B cell (primary cell): ENCODE results near the gene MUC22. TPM values are rescaled to one million over a fixed set of nuclear protein-coding genes. Genes with fewer than 3 reads are reported as not detected.

Source experiments
- ATAC-seq: fragments of 200-7000 bp; cut with Tn5 transposase; one replicate; pipeline ENCODE4 v1.10.0; 2021; ENCODE audit warnings: low read depth, mild to moderate bottlenecking, moderate number of reproducible peaks, moderate library complexity
- CTCF ChIA-PET: fragments of 350-600 bp; sonication (Branson Sonifier 250); formaldehyde crosslinking; loops from one replicate; lab custom pipeline; 2021; ENCODE audit warnings: antibody characterized with exemption, inconsistent platforms; lab: Charles Lee
- POLR2A ChIA-PET: fragments of 350-600 bp; sonication (Branson Sonifier 250); formaldehyde crosslinking; loops from one replicate; lab custom pipeline; 2021; ENCODE audit warnings: antibody characterized with exemption; lab: Charles Lee
- DNase-seq: peaks from one replicate; pipeline ENCODE4 v3.0.0; 2013
- H2AFZ ChIP-seq: 2 replicates; pipeline ENCODE4 v1.6.1; 2012; ENCODE audit warnings: mild to moderate bottlenecking, low read depth, low read length; ENCODE audit not compliant: insufficient read depth, poor library complexity, severe bottlenecking
- H3K27ac ChIP-seq, 2 donors: 1 replicate in 1 of 2; 2 replicates in 1 of 2; pipeline ENCODE4 v1.5.1; 2012 to 2013; ENCODE audit warnings: low read length in 2 of 2, mild to moderate bottlenecking in 2 of 2, moderate library complexity in 1 of 2
- H3K27me3 ChIP-seq, 4 experiments: fragments of 200-600 bp in 1 of 4; sonication (generic) in 1 of 4; replicated peaks in 1 of 4; 1 replicate in 2 of 4; 2 replicates in 2 of 4; pipeline versions ENCODE4 v1.6.1 to v1.7.0; 2013 to 2016; ENCODE audit warnings: low read length in 3 of 4, mild to moderate bottlenecking in 2 of 4, mixed read lengths in 1 of 4, moderate library complexity in 1 of 4; ENCODE audit not compliant: insufficient read depth in 4 of 4, control insufficient read depth in 3 of 4; ENCODE audit errors: control extremely low read depth in 1 of 4
- H3K36me3 ChIP-seq, 2 experiments: replicated peaks in 1 of 2; 1 replicate in 1 of 2; 2 replicates in 1 of 2; pipeline versions ENCODE4 v1.6.1 to v1.7.1; 2013; ENCODE audit warnings: low read length in 1 of 2; ENCODE audit not compliant: insufficient read depth in 2 of 2, control insufficient read depth in 1 of 2; ENCODE audit errors: control extremely low read depth in 1 of 2, extremely low read depth in 1 of 2
- H3K4me1 ChIP-seq, 2 donors: fragments of 200-600 bp in 1 of 2; sonication (generic) in 1 of 2; 1 replicate in 1 of 2; 2 replicates in 1 of 2; pipeline versions ENCODE4 v1.5.1 to v1.6.1; 2013 to 2017; ENCODE audit warnings: low read length in 2 of 2; ENCODE audit not compliant: control insufficient read depth in 2 of 2, insufficient read depth in 2 of 2
- H3K4me2 ChIP-seq: replicated peaks from 2 replicates; pipeline ENCODE3; 2012; ENCODE audit warnings: mild to moderate bottlenecking, low read depth, low read length; ENCODE audit not compliant: poor library complexity, severe bottlenecking
- H3K4me3 ChIP-seq, 5 experiments: fragments of 200-600 bp in 1 of 5; sonication (generic) in 1 of 5; 1 replicate in 3 of 5; 2 replicates in 2 of 5; pipeline versions ENCODE4 v1.5.1 to v1.7.0; 2011 to 2016; ENCODE audit warnings: low read length in 4 of 5, mild to moderate bottlenecking in 4 of 5, low read depth in 2 of 5, control low read depth in 1 of 5, moderate library complexity in 1 of 5; ENCODE audit not compliant: insufficient read depth in 1 of 5; ENCODE audit errors: control extremely low read depth in 1 of 5, extremely low read depth in 1 of 5
- H3K79me2 ChIP-seq: fragments of 200-600 bp; sonication (generic); one replicate; pipeline ENCODE4 v1.6.0; 2016; ENCODE audit warnings: low read length; ENCODE audit not compliant: control insufficient read depth, insufficient read depth
- H3K9ac ChIP-seq: fragments of 200-600 bp; sonication (generic); 2 replicates; pipeline ENCODE4 v1.6.1; 2017; ENCODE audit warnings: mild to moderate bottlenecking, low read length, moderate library complexity
- H3K9me3 ChIP-seq, 3 donors: one replicate each; pipeline versions ENCODE4 v1.6.1 to v1.7.1; 2013; ENCODE audit warnings: low read length in 2 of 3; ENCODE audit not compliant: control insufficient read depth in 2 of 3, insufficient read depth in 1 of 3; ENCODE audit errors: control extremely low read depth in 1 of 3
- H4K20me1 ChIP-seq: 2 replicates; pipeline ENCODE4 v1.6.0; 2012; ENCODE audit warnings: mild to moderate bottlenecking, low read length; ENCODE audit not compliant: insufficient read depth, control insufficient read depth, poor library complexity, severe bottlenecking
- H3K27ac Mint-ChIP-seq: one replicate; pipeline ENCODE4 v1.8.0; 2021; ENCODE audit warnings: mixed read lengths
- H3K27me3 Mint-ChIP-seq: one replicate; pipeline ENCODE4 v1.8.0; 2021; ENCODE audit warnings: mixed read lengths
- H3K4me1 Mint-ChIP-seq: one replicate; pipeline ENCODE4 v1.8.0; 2021; ENCODE audit warnings: mixed read lengths
- H3K4me3 Mint-ChIP-seq: one replicate; pipeline ENCODE4 v1.8.0; 2021; ENCODE audit warnings: mixed read lengths
- H3K9me3 Mint-ChIP-seq: one replicate; pipeline ENCODE4 v1.8.0; 2022; ENCODE audit warnings: mixed read lengths; ENCODE audit not compliant: insufficient read depth
- CTCF ChIP-seq: fragments of 200-600 bp; IDR thresholded peaks from one replicate; pipeline ENCODE4 v1.8.0; 2022; ENCODE audit warnings: antibody characterized with exemption, mild to moderate bottlenecking
- EZH2 ChIP-seq: IDR thresholded peaks from 2 replicates; pipeline ENCODE4 v1.6.1; 2012; ENCODE audit warnings: borderline replicate concordance, low read depth, mild to moderate bottlenecking, moderate library complexity, low read length; ENCODE audit not compliant: insufficient read depth, poor library complexity, severe bottlenecking
- WGBS: methylation state at CpG from one replicate; pipeline ENCODE4 v1.1.5; 2013; ENCODE audit warnings: missing lambda C conversion rate; ENCODE audit not compliant: insufficient coverage; 5-methylcytosine and 5-hydroxymethylcytosine counted together
- intact Hi-C: fragments of 100-400 bp; cut with micrococcal nuclease; formaldehyde crosslinking; loops from one replicate; pipeline ENCODE4 v1.10.0; 2022
- polyA plus RNA-seq: library from polyadenylated mRNA; depleted of rRNA; stranded (reverse); fragments of >200 nt; gene quantifications from 2 replicates; pipeline ENCODE4 v1.2.3, GENCODE V29; 2012
- total RNA-seq, 2 donors: library from RNA; stranded (reverse); fragments of 120-200 nt in 1 of 2; gene quantifications; 1 replicate in 1 of 2; 2 replicates in 1 of 2; pipeline versions ENCODE4 v1.2.3 to v1.2.4, GENCODE V29; 2013 to 2022

MUC22 gene
- total and polyA plus RNA-seq, 2 donors (not counting 1 experiment from before 2014, with no cell fraction given), result not detected

GRCh38 chr6:30990422-30991086 lies 19.7 kb upstream of the MUC22 start:
- H3K4me3 ChIP-seq, result no peak overlapping the region
- no peaks in the 10 kb centered on the region for H3K4me1 ChIP-seq
- no peak overlapping the region for H3K27ac Mint-ChIP-seq
- ChIA-PET POLR2A (no interaction called here), CTCF (no interaction called here)
- no peaks in the 10 kb centered on the region for H3K36me3 ChIP-seq
- H3K9ac ChIP-seq, result no peak overlapping the region
- peak overlapping the region; percentile 37 for H3K4me3 Mint-ChIP-seq
- intact Hi-C loops, result no loop called here
- 48% methylated on average over 7 of the region's 8 CpGs for WGBS
- peaks cover 0 to 5% (median 0%) of the 10 kb centered on the region in 3 donors for H3K9me3 ChIP-seq
- H3K4me2 ChIP-seq, result peak overlapping the region; percentile 29
- H3K4me1 Mint-ChIP-seq, result peaks cover 7% of the 10 kb centered on the region
- H3K27me3 ChIP-seq, result no peaks in the 10 kb centered on the region
- H3K79me2 ChIP-seq, result no peaks in the 10 kb centered on the region
- peaks cover 12% of the 10 kb centered on the region for H3K27me3 Mint-ChIP-seq
- H2AFZ ChIP-seq, result peak overlapping the region; percentile 52
- peak; percentile 26 for DNase-seq
- no peak for ATAC-seq
- no peak for TF ChIP-seq CTCF
- no peak for TF ChIP-seq EZH2
- H3K27ac ChIP-seq, result no peak overlapping the region
- no peaks in the 10 kb centered on the region for H3K9me3 Mint-ChIP-seq
- no peaks in the 10 kb centered on the region for H4K20me1 ChIP-seq

DNA sequence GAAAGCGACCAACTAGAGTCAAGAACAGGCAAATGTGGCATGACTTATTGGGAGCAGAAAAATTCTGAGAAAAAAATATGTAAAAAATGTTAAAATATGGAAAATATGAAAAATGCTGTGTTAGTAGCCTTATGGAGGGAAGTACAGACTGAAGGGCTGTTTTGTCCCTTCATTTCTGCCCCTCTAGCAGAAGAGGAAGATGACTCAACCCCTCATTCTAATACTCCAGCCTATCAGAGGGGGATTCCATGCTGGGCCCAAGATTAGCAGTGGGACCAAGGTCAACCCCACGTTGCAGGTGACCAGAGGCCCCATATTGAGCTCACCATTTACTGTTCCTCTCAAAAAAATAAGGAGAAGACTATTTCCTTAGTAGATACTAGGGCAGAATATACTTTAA lies 18.4 kb upstream of the MUC22 start:
- H3K4me3 ChIP-seq, result no peak overlapping the region
- CTCF ChIA-PET, result no interaction called here
- POLR2A ChIA-PET, result interaction anchor here (0.6 kb wide), 1 partner anchor 54 kb away, joined by 5 read pairs; no protein-coding TSS in a partner anchor
- H3K4me2 ChIP-seq, result no peak overlapping the region
- Mint-ChIP-seq H3K4me3 (no peak overlapping the region), H3K4me1 (peaks cover 7% of the 10 kb centered on the region), H3K27me3 (peaks cover 8% of the 10 kb centered on the region), H3K27ac (no peak overlapping the region), H3K9me3 (no peaks in the 10 kb centered on the region)
- no peak for ATAC-seq
- TF ChIP-seq CTCF (no peak), EZH2 (no peak)
- 90% methylated on average over 2 of the region's 2 CpGs for WGBS
- no peaks in the 10 kb centered on the region for H4K20me1 ChIP-seq
- no peaks in the 10 kb centered on the region for H3K36me3 ChIP-seq
- H3K9ac ChIP-seq, result no peak overlapping the region
- intact Hi-C loops, result no loop called here
- H3K79me2 ChIP-seq, result no peaks in the 10 kb centered on the region
- H2AFZ ChIP-seq, result no peak overlapping the region
- H3K4me1 ChIP-seq, result no peaks in the 10 kb centered on the region
- H3K27me3 ChIP-seq, result no peaks in the 10 kb centered on the region
- H3K27ac ChIP-seq, result no peak overlapping the region
- H3K9me3 ChIP-seq, result peaks cover 0 to 5% (median 0%) of the 10 kb centered on the region in 3 donors
- DNase-seq, result no peak
